ENCODE data around the gene TMEM50A. TPM values are rescaled to one million over a fixed set of nuclear protein-coding genes. Genes with fewer than 3 reads are reported as not detected.
"Not testable (repeated sequence)": the region's sequence is repeated elsewhere in the genome, so short reads cannot be mapped to it uniquely, and the experiment has no call there.

Gene TMEM50A
- total RNA-seq, result 106 TPM
- long read RNA-seq, transcript TMEM50A-203 (6 exons, 1,102 nt), result minor isoform, 5 of 164 reads
- long read RNA-seq, transcript TMEM50A-201 (7 exons, 2,683 nt), result major isoform, 143 of 164 reads
- long read RNA-seq, partial matches to known transcripts, result 10 of 164 reads
- long read RNA-seq, other reads (novel, unspliced or antisense), result 5 of 164 reads

GRCh38 chr1:25338188-25338981, at the start of gene TMEM50A:
Gene TMEM50A, plus strand, starts transcription at chr1:25338334. Its CDS starts 2,153 bp downstream, at chr1:25340487.
- TF ChIP-seq CTCF (IDR thresholded peaks at IDR 0.05), result no peak
- Histone ChIP-seq H3K27ac (peak within 1 kb of the TSS; percentile 95), H3K4me3 (peak within 1 kb of the TSS; percentile 94), H3K36me3 (peaks cover 9% of the 10 kb centered on the region), H3K27me3 (ENCODE audit: low read depth) (no peaks in the 10 kb centered on the region), H3K9me3 (no peaks in the 10 kb centered on the region), H3K4me1 (peaks cover 20% of the 10 kb centered on the region)
- intact Hi-C loops (cut with DNase I), result no loop called here
- ATAC-seq (peak; percentile 98 to 100), DNase-seq (peak; percentile 92)

- DNase-seq; H3K4me3 ChIP-seq; H3K36me3 ChIP-seq; H3K9me3 ChIP-seq; intact Hi-C loops (cut with DNase I); ATAC-seq; H3K27ac ChIP-seq; H3K4me1 ChIP-seq; H3K27me3 ChIP-seq (ENCODE audit: low read depth): not testable (repeated sequence)
Observed at GRCh38 chr1:25288573-25289101, 49.5 kb upstream of the TMEM50A start.

GRCh38 chr1:25290043-25290442, 48.1 kb upstream of the TMEM50A start:
- H3K27me3 ChIP-seq (ENCODE audit: low read depth); DNase-seq; H3K27ac ChIP-seq; intact Hi-C loops (cut with DNase I); H3K9me3 ChIP-seq; H3K36me3 ChIP-seq; H3K4me3 ChIP-seq; H3K4me1 ChIP-seq: not testable (repeated sequence)
- peak in 1 of 2 donors; percentile 65 for ATAC-seq

- H3K27ac ChIP-seq; ATAC-seq; H3K9me3 ChIP-seq; H3K4me1 ChIP-seq; H3K4me3 ChIP-seq; DNase-seq; H3K27me3 ChIP-seq (ENCODE audit: low read depth); intact Hi-C loops (cut with DNase I); H3K36me3 ChIP-seq: not testable (repeated sequence)
Observed at GRCh38 chr1:25293426-25293825, 44.7 kb upstream of the TMEM50A start.

- H3K36me3 ChIP-seq; H3K4me1 ChIP-seq; H3K27ac ChIP-seq; H3K9me3 ChIP-seq; DNase-seq; H3K4me3 ChIP-seq; intact Hi-C loops (cut with DNase I); ATAC-seq; H3K27me3 ChIP-seq (ENCODE audit: low read depth): not testable (repeated sequence)
Observed at GRCh38 chr1:25294889-25295826, 43.0 kb upstream of the TMEM50A start.

- DNase-seq; H3K9me3 ChIP-seq; H3K27ac ChIP-seq; H3K36me3 ChIP-seq; ATAC-seq; intact Hi-C loops (cut with DNase I); H3K27me3 ChIP-seq (ENCODE audit: low read depth); H3K4me3 ChIP-seq; H3K4me1 ChIP-seq: not testable (repeated sequence)
Observed at GRCh38 chr1:25296501-25296900, 41.6 kb upstream of the TMEM50A start.

- H3K9me3 ChIP-seq; intact Hi-C loops (cut with DNase I); H3K4me3 ChIP-seq; H3K27me3 ChIP-seq (ENCODE audit: low read depth); H3K4me1 ChIP-seq; DNase-seq; ATAC-seq; H3K27ac ChIP-seq; H3K36me3 ChIP-seq: not testable (repeated sequence)
Observed at GRCh38 chr1:25300729-25301128, 37.4 kb upstream of the TMEM50A start.

- H3K27ac ChIP-seq; H3K9me3 ChIP-seq; DNase-seq; H3K27me3 ChIP-seq (ENCODE audit: low read depth); ATAC-seq; H3K4me1 ChIP-seq; H3K36me3 ChIP-seq; intact Hi-C loops (cut with DNase I); H3K4me3 ChIP-seq: not testable (repeated sequence)
Observed at GRCh38 chr1:25302330-25302729, 35.8 kb upstream of the TMEM50A start.

GRCh38 chr1:25304936-25305335, 33.2 kb upstream of the TMEM50A start:
- intact Hi-C loops (cut with DNase I); H3K27ac ChIP-seq; ATAC-seq; H3K27me3 ChIP-seq (ENCODE audit: low read depth); H3K9me3 ChIP-seq; DNase-seq; H3K36me3 ChIP-seq; H3K4me1 ChIP-seq; H3K4me3 ChIP-seq: not testable (repeated sequence)

GRCh38 chr1:25308168-25308567, 30.0 kb upstream of the TMEM50A start:
- H3K9me3 ChIP-seq; DNase-seq; H3K4me3 ChIP-seq; H3K4me1 ChIP-seq; H3K36me3 ChIP-seq; H3K27ac ChIP-seq; H3K27me3 ChIP-seq (ENCODE audit: low read depth); intact Hi-C loops (cut with DNase I): not testable (repeated sequence)
- peak in 1 of 2 donors; percentile 79 for ATAC-seq

GRCh38 chr1:25309085-25309484, 29.0 kb upstream of the TMEM50A start:
- H3K9me3 ChIP-seq; ATAC-seq; H3K4me3 ChIP-seq; H3K27ac ChIP-seq; intact Hi-C loops (cut with DNase I); H3K27me3 ChIP-seq (ENCODE audit: low read depth); H3K4me1 ChIP-seq; H3K36me3 ChIP-seq; DNase-seq: not testable (repeated sequence)

- H3K36me3 ChIP-seq; H3K27ac ChIP-seq; H3K9me3 ChIP-seq; ATAC-seq; intact Hi-C loops (cut with DNase I); H3K27me3 ChIP-seq (ENCODE audit: low read depth); H3K4me1 ChIP-seq; DNase-seq; H3K4me3 ChIP-seq: not testable (repeated sequence)
Observed at GRCh38 chr1:25309486-25309885, 28.6 kb upstream of the TMEM50A start.
